Gastrocnemius medialis (tissue), 4 donors: Measurements from ENCODE around the gene SCRT2. TPM values are rescaled to one million over a fixed set of nuclear protein-coding genes. Genes with fewer than 3 reads are reported as not detected.

Source experiments
- ATAC-seq, 2 donors: fragments of 150-250 bp; one replicate each; pipeline ENCODE4 v1.9.1; 2016
- DNase-seq, 2 donors: peaks; one replicate each; pipeline ENCODE4 v3.0.0-alpha.2; 2019
- H3K27ac ChIP-seq, 4 donors: fragments of 200-600 bp; sonication (generic); 1 replicate in 1 of 4; 2 replicates in 3 of 4; pipeline ENCODE4 v1.5.1; 2016 to 2018; ENCODE audit warnings: mild to moderate bottlenecking in 2 of 4, moderate library complexity in 1 of 4
- H3K27me3 ChIP-seq, 3 donors: fragments of 200-600 bp; sonication (generic) in 2 of 3; 1 replicate in 1 of 3; 2 replicates in 2 of 3; pipeline versions ENCODE4 v1.5.1 to v1.6.0; 2016 to 2019; ENCODE audit warnings: mild to moderate bottlenecking in 1 of 3, moderate library complexity in 1 of 3
- H3K36me3 ChIP-seq, 2 donors: fragments of 200-600 bp; sonication (generic) in 1 of 2; one replicate each; pipeline ENCODE4 v1.5.1; 2017 to 2018
- H3K4me1 ChIP-seq, 2 donors: fragments of 200-600 bp; sonication (generic) in 1 of 2; one replicate each; pipeline ENCODE4 v1.5.1; 2016 to 2017; ENCODE audit warnings: mild to moderate bottlenecking in 2 of 2
- H3K4me3 ChIP-seq, 4 donors: fragments of 200-600 bp; sonication (generic) in 3 of 4; 1 replicate in 1 of 4; 2 replicates in 3 of 4; pipeline ENCODE4 v1.5.1; 2016 to 2019; ENCODE audit warnings: mild to moderate bottlenecking in 2 of 4
- H3K9me3 ChIP-seq, 3 donors: fragments of 200-600 bp; sonication (generic) in 2 of 3; 1 replicate in 1 of 3; 2 replicates in 2 of 3; pipeline ENCODE4 v1.5.1; 2016 to 2019
- POLR2A ChIP-seq, 2 donors: fragments of 450-650 bp; IDR thresholded peaks; one replicate each; pipeline ENCODE4 v1.6.1; 2017; ENCODE audit warnings: antibody characterized with exemption in 2 of 2, mild to moderate bottlenecking in 2 of 2, moderate library complexity in 2 of 2
- in situ Hi-C, 4 donors: fragments of 200-750 bp; cut with MboI; loops; one replicate each; pipeline versions ENCODE4 v1.15.0 to v1.8.0; 2017; ENCODE audit warnings: low sequenced_read_pairs in 4 of 4
- intact Hi-C: fragments of 100-400 bp; cut with DNase I; formaldehyde crosslinking; loops from one replicate; pipeline ENCODE4 v1.15.1; 2023; ENCODE audit warnings: low total_unique reads
- total RNA-seq, 4 donors: library from RNA; depleted of rRNA; stranded (reverse); fragments of >200 nt; gene quantifications; one replicate each; pipeline versions ENCODE4 v1.1.0 to v1.2.3, GENCODE V29; 2016
- TF ChIP-seq, protein P1 (sequence below), 5 experiments: fragments of 450-650 bp in 3 of 5; fragments of 200-600 bp in 2 of 5; sonication (generic) in 2 of 5; IDR thresholded peaks in 4 of 5; conservative IDR thresholded peaks in 1 of 5; 1 replicate in 4 of 5; 2 replicates in 1 of 5; pipeline ENCODE4 v1.5.1; 2016 to 2019; ENCODE audit warnings: antibody characterized with exemption in 5 of 5, mild to moderate bottlenecking in 3 of 5, moderate library complexity in 3 of 5

SCRT2 gene
- total RNA-seq, 4 donors from 2014 or later, result not detected

DNA sequence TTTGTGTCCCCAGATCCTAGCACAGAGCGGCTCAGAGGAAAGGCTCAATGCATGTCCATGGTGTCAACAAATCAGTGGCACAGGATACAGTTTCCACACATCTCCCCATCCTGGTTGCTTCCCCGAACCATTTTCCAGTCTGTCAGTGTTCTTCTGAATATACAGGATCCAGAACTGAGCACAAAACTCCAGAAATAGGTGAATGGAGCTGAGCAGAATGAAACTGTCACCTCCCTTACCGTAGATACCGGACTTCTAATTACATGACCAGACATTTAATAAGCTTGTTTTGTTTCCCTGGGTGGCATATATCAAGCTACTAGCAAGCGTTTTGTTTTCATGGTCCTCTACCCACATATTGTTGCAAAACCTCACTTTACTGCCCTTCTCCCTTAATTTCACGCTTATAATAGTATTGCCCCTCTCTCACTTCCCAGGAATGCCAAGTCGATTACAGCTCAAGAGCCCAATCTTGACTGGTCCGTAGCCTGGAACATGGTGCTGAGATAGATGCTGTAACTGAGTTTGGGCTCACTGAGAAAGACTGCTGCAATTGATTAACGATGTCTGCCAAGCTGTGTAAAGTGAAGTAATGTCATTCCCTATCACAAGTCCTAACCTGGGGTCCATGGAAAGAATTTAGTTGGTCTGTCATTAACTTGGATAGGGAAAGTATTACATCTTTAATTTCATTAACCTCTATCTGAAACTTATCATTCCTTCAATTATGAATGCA lies 12.0 kb upstream of the SCRT2 start:
- intact Hi-C loops (no loop called here), in situ Hi-C loops (no loop called here)
- DNase-seq (no peak), ATAC-seq (no peak)
- H3K9me3 ChIP-seq, result no peaks in the 10 kb centered on the region
- H3K27me3 ChIP-seq, result peaks cover 0 to 5% (median 2%) of the 10 kb centered on the region in 3 donors
- H3K27ac ChIP-seq, result no peak overlapping the region
- no peak overlapping the region for H3K4me3 ChIP-seq
- no peaks in the 10 kb centered on the region for H3K4me1 ChIP-seq
- H3K36me3 ChIP-seq, result no peaks in the 10 kb centered on the region
- TF ChIP-seq POLR2A (IDR thresholded peaks at IDR 0.05), result no peak
- TF ChIP-seq, protein P1, sequence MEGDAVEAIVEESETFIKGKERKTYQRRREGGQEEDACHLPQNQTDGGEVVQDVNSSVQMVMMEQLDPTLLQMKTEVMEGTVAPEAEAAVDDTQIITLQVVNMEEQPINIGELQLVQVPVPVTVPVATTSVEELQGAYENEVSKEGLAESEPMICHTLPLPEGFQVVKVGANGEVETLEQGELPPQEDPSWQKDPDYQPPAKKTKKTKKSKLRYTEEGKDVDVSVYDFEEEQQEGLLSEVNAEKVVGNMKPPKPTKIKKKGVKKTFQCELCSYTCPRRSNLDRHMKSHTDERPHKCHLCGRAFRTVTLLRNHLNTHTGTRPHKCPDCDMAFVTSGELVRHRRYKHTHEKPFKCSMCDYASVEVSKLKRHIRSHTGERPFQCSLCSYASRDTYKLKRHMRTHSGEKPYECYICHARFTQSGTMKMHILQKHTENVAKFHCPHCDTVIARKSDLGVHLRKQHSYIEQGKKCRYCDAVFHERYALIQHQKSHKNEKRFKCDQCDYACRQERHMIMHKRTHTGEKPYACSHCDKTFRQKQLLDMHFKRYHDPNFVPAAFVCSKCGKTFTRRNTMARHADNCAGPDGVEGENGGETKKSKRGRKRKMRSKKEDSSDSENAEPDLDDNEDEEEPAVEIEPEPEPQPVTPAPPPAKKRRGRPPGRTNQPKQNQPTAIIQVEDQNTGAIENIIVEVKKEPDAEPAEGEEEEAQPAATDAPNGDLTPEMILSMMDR (IDR thresholded peaks at IDR 0.05 in 4 of 5, conservative IDR thresholded peaks at IDR 0.05 in 1 of 5), result no peak

GRCh38 chr20:684676-685319 lies 9.2 kb upstream of the SCRT2 start:
- in situ Hi-C loops (no loop called here), intact Hi-C loops (no loop called here)
- no peak overlapping the region for H3K27ac ChIP-seq
- H3K27me3 ChIP-seq, result peaks cover 6 to 20% (median 14%) of the 10 kb centered on the region in 3 donors
- DNase-seq (no peak), ATAC-seq (no peak)
- H3K4me3 ChIP-seq, result no peak overlapping the region
- H3K9me3 ChIP-seq, result no peaks in the 10 kb centered on the region
- no peaks in the 10 kb centered on the region for H3K36me3 ChIP-seq
- TF ChIP-seq, protein P1 (IDR thresholded peaks at IDR 0.05 in 4 of 5, conservative IDR thresholded peaks at IDR 0.05 in 1 of 5), result no peak
- no peak for TF ChIP-seq POLR2A (IDR thresholded peaks at IDR 0.05)
- no peaks in the 10 kb centered on the region for H3K4me1 ChIP-seq

- in situ Hi-C loops, result no loop called here
- H3K4me3 ChIP-seq, result no peak overlapping the region
- no peak overlapping the region for H3K27ac ChIP-seq
- TF ChIP-seq, protein P1 (IDR thresholded peaks at IDR 0.05 in 4 of 5, conservative IDR thresholded peaks at IDR 0.05 in 1 of 5), result no peak
- no peak for TF ChIP-seq POLR2A (IDR thresholded peaks at IDR 0.05)
- no peaks in the 10 kb centered on the region for H3K4me1 ChIP-seq
- peaks cover 17 to 39% (median 19%) of the 10 kb centered on the region in 3 donors for H3K27me3 ChIP-seq
- H3K36me3 ChIP-seq, result no peaks in the 10 kb centered on the region
- intact Hi-C loops, result no loop called here
- ATAC-seq, result no peak
- H3K9me3 ChIP-seq, result no peaks in the 10 kb centered on the region
- no peak for DNase-seq
These were observed 6.5 kb upstream of the SCRT2 start for GRCh38 chr20:682123-682522.

DNA sequence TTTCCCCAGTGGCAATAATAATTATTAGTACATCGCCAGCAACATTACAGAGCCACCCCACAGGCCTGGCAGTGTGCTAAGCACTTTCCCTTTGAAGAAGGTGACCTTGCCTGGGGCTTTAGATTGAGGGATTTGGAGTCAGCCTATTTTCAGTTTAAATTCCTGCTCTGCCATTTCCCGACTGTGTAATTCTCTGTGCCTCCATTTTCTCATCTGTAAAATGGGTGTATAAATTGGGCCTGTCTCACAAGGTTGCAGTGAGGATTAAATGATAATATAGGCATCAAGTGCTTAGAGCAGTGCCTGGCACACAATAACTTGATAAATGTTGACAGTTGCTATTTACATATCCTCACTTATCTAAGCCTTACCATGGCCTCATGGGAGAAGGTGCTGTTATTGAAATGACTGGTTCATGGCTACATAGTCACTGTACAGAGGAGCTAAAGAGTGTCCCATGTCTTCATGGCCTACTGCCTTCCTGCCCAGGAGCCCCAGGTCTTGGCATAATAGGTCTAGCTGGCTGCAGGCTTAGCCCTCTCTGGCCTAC lies 5.1 kb upstream of the SCRT2 start:
- DNase-seq, result no peak
- H3K9me3 ChIP-seq, result no peaks in the 10 kb centered on the region
- in situ Hi-C loops, result no loop called here
- H3K27me3 ChIP-seq, result peaks cover 19 to 39% (median 21%) of the 10 kb centered on the region in 3 donors
- ATAC-seq, result no peak
- H3K4me1 ChIP-seq, result peaks cover 8 to 12% of the 10 kb centered on the region in 2 donors
- intact Hi-C loops, result no loop called here
- TF ChIP-seq POLR2A (IDR thresholded peaks at IDR 0.05), result no peak
- TF ChIP-seq, protein P1 (IDR thresholded peaks at IDR 0.05 in 4 of 5, conservative IDR thresholded peaks at IDR 0.05 in 1 of 5), result no peak
- H3K36me3 ChIP-seq, result no peaks in the 10 kb centered on the region
- H3K4me3 ChIP-seq, result no peak overlapping the region
- no peak overlapping the region for H3K27ac ChIP-seq
